ENCODE measurements around the gene VPS18. TPM values are rescaled to one million over a fixed set of nuclear protein-coding genes. Genes with fewer than 3 reads are reported as not detected.

VPS18 gene
- total RNA-seq, 1 experiment from 2014 or later, result 23.8 TPM

DNA sequence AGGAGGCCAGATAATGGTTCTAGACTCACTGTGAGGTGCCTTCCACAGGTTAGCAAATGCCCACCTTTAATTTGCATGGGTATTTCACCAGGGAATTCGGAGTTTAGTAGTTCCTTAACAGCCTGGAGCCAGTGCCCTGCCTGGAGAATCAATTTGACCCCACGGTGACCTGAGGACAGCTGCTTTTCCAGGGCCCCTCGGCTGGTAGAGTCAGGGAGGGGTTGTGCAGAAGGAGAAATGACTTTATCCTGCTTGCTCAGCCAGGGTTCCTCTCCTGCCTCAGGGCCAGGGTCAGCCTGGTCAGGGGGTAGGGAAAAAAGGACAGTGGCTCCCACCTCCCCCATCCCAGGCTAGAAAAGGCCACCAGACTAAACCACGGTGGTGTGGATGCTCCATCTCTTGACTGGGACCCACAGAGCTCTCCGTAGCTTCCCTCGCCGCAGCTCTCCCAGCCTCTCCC lies 46.8 kb downstream of the VPS18 start:
- H3K36me3 ChIP-seq (ENCODE audit: insufficient read depth, low read length, poor library complexity, severe bottlenecking), result no peaks in the 10 kb centered on the region
- no peak for DNase-seq (ENCODE audit: low spot score)
- peak overlapping the region; percentile 66 for H3K27ac ChIP-seq (ENCODE audit: low read depth, low read length, poor library complexity, severe bottlenecking)
- H3K9me3 ChIP-seq (ENCODE audit: low read depth, low read length, poor library complexity, severe bottlenecking), result no peaks in the 10 kb centered on the region
- BruUV-seq (replicated peaks), result no TSS peak
- intact Hi-C loops (cut with micrococcal nuclease; ENCODE audit: unreplicated experiment), result no loop called here
- ChIA-PET CTCF (interaction anchor here (0.7 to 2.1 kb wide), 3 partner anchors 9 to 12 kb away, joined by 3 to 10 read pairs (median 4); partner anchors contain the start of genes CHAC1 and DLL4), POLR2A (ENCODE audit: low non-redundant PET) (interaction anchor here (0.7 kb wide), 1 partner anchor 335 kb away, joined by 4 read pairs; no protein-coding TSS in a partner anchor)
- peak overlapping the region; percentile 55 for H3K4me3 ChIP-seq (ENCODE audit: low read depth, low read length, poor library complexity, severe bottlenecking)
- no peaks in the 10 kb centered on the region for H3K27me3 ChIP-seq (replicated peaks; ENCODE audit: insufficient read depth, low read depth, low read length, poor library complexity)
- H3K4me1 ChIP-seq (ENCODE audit: insufficient read depth, low read length, poor library complexity, severe bottlenecking), result peaks cover 36% of the 10 kb centered on the region
- no peak for TF ChIP-seq EZH2 (IDR thresholded peaks at IDR 0.05; ENCODE audit: borderline replicate concordance, low read depth, low read length, poor library complexity, severe bottlenecking)
- TF ChIP-seq, protein P1, sequence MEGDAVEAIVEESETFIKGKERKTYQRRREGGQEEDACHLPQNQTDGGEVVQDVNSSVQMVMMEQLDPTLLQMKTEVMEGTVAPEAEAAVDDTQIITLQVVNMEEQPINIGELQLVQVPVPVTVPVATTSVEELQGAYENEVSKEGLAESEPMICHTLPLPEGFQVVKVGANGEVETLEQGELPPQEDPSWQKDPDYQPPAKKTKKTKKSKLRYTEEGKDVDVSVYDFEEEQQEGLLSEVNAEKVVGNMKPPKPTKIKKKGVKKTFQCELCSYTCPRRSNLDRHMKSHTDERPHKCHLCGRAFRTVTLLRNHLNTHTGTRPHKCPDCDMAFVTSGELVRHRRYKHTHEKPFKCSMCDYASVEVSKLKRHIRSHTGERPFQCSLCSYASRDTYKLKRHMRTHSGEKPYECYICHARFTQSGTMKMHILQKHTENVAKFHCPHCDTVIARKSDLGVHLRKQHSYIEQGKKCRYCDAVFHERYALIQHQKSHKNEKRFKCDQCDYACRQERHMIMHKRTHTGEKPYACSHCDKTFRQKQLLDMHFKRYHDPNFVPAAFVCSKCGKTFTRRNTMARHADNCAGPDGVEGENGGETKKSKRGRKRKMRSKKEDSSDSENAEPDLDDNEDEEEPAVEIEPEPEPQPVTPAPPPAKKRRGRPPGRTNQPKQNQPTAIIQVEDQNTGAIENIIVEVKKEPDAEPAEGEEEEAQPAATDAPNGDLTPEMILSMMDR (conservative IDR thresholded peaks at IDR 0.05; ENCODE audit: low read depth, low read length), result no peak

DNA sequence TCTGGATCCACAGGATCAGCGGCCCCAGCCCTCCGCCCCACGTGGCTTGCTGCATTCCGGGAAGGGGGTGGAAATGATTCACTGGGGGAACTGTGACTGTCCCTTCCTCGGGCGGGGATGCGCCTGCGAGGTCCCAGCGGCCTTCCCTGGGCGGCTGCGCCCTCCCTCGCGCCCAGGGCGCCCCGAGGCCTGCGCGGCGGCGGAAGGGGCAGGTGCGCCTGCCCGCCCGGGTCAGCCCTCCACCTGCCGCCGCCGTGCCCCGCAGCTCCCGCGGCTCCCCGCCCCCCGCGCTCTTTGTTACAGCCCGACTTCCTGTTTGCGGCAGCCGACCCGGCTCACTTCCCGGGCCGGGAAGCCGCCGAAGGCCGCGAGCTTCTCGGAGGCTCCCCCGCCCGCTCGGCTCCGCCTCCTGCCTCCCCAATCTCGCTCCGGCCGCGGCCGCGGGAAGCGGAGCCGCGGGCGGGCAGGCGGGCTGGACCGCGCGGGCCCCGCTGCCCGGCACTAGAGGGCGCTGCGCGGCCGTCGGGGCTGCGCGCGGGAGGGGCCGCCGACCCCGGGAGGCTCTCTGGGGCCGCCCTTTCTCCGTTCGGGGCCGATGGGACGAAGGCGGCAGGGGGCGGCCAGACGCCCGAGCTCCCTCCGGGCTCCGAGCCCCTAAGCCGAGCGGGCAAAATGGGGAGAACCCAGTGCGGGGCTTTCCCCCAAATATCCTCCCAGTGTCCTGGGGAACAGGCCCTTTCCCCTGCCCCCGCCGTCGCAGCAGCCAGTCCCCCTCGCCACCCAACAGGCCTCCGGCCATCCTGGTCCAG lies 47.5 kb downstream of the VPS18 start:
- Histone ChIP-seq H3K27me3 (replicated peaks; ENCODE audit: insufficient read depth, low read depth, low read length, poor library complexity) (no peaks in the 10 kb centered on the region), H3K27ac (ENCODE audit: low read depth, low read length, poor library complexity, severe bottlenecking) (peak overlapping the region; percentile 66), H3K4me1 (ENCODE audit: insufficient read depth, low read length, poor library complexity, severe bottlenecking) (peaks cover 34% of the 10 kb centered on the region), H3K4me3 (ENCODE audit: low read depth, low read length, poor library complexity, severe bottlenecking) (peak overlapping the region; percentile 55), H3K36me3 (ENCODE audit: insufficient read depth, low read length, poor library complexity, severe bottlenecking) (no peaks in the 10 kb centered on the region), H3K9me3 (ENCODE audit: low read depth, low read length, poor library complexity, severe bottlenecking) (no peaks in the 10 kb centered on the region)
- BruUV-seq (replicated peaks), result no TSS peak
- intact Hi-C loops (cut with micrococcal nuclease; ENCODE audit: unreplicated experiment), result no loop called here
- ChIA-PET CTCF (interaction anchor here (0.7 to 2.1 kb wide), 3 partner anchors 10 to 12 kb away, joined by 3 to 10 read pairs (median 4); partner anchors contain the start of genes CHAC1 and DLL4), POLR2A (ENCODE audit: low non-redundant PET) (interaction anchor here (0.7 kb wide), 1 partner anchor 336 kb away, joined by 4 read pairs; no protein-coding TSS in a partner anchor)
- DNase-seq (ENCODE audit: low spot score), result peak; percentile 81
- TF ChIP-seq, protein P1 (conservative IDR thresholded peaks at IDR 0.05; ENCODE audit: low read depth, low read length), result peak; percentile 39
- no peak for TF ChIP-seq EZH2 (IDR thresholded peaks at IDR 0.05; ENCODE audit: borderline replicate concordance, low read depth, low read length, poor library complexity, severe bottlenecking)

- no peaks in the 10 kb centered on the region for H3K36me3 ChIP-seq (ENCODE audit: insufficient read depth, low read length, poor library complexity, severe bottlenecking)
- H3K4me1 ChIP-seq (ENCODE audit: insufficient read depth, low read length, poor library complexity, severe bottlenecking), result peaks cover 28% of the 10 kb centered on the region
- peak overlapping the region; percentile 51 for H3K27ac ChIP-seq (ENCODE audit: low read depth, low read length, poor library complexity, severe bottlenecking)
- no TSS peak for BruUV-seq (replicated peaks)
- H3K9me3 ChIP-seq (ENCODE audit: low read depth, low read length, poor library complexity, severe bottlenecking), result no peaks in the 10 kb centered on the region
- CTCF ChIA-PET, result interaction anchor here (2.1 kb wide), 1 partner anchor 10 kb away, joined by 10 read pairs; the partner anchor contains the start of gene CHAC1
- TF ChIP-seq, protein P1 (conservative IDR thresholded peaks at IDR 0.05; ENCODE audit: low read depth, low read length), result no peak
- no peak for TF ChIP-seq EZH2 (IDR thresholded peaks at IDR 0.05; ENCODE audit: borderline replicate concordance, low read depth, low read length, poor library complexity, severe bottlenecking)
- POLR2A ChIA-PET (ENCODE audit: low non-redundant PET), result no interaction called here
- intact Hi-C loops (cut with micrococcal nuclease; ENCODE audit: unreplicated experiment), result no loop called here
- H3K4me3 ChIP-seq (ENCODE audit: low read depth, low read length, poor library complexity, severe bottlenecking), result peak overlapping the region; percentile 55
- H3K27me3 ChIP-seq (replicated peaks; ENCODE audit: insufficient read depth, low read depth, low read length, poor library complexity), result no peaks in the 10 kb centered on the region
- DNase-seq (ENCODE audit: low spot score), result no peak
Measured at GRCh38 chr15:40942337-40942854, 48.1 kb downstream of the VPS18 start.

Data from A673 (cell line).